ENCODE data around the gene STK32C. TPM values are rescaled to one million over a fixed set of nuclear protein-coding genes. Genes with fewer than 3 reads are reported as not detected.

The STK32C gene
- total RNA-seq, 1 donor from 2014 or later, result 69.2 TPM

DNA sequence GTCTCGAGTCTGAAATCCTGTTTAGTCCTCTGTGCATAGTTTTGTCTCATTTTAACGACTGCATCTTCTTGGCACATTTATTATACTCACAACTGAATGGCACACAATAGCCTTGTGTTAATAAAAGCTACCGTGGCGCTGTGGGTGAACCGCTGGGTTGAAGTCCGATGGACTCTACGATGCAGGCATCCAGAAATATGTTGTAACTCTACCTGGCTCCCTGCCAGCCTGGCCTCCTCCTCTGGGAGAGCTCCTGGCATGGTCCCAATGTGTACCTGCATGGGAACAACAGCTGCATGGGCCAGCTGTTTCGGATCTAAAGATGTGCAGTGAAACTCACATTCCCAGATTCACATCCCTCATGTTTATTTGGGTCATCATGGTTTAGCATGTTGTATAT, 124.7 kb downstream of the STK32C start:
- TF ChIP-seq, protein P1, sequence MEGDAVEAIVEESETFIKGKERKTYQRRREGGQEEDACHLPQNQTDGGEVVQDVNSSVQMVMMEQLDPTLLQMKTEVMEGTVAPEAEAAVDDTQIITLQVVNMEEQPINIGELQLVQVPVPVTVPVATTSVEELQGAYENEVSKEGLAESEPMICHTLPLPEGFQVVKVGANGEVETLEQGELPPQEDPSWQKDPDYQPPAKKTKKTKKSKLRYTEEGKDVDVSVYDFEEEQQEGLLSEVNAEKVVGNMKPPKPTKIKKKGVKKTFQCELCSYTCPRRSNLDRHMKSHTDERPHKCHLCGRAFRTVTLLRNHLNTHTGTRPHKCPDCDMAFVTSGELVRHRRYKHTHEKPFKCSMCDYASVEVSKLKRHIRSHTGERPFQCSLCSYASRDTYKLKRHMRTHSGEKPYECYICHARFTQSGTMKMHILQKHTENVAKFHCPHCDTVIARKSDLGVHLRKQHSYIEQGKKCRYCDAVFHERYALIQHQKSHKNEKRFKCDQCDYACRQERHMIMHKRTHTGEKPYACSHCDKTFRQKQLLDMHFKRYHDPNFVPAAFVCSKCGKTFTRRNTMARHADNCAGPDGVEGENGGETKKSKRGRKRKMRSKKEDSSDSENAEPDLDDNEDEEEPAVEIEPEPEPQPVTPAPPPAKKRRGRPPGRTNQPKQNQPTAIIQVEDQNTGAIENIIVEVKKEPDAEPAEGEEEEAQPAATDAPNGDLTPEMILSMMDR (IDR thresholded peaks at IDR 0.05; ENCODE audit: partially characterized antibody, unreplicated experiment), result no peak
- Mint-ChIP-seq H3K4me3 (ENCODE audit: unreplicated experiment) (no peak overlapping the region), H3K4me1 (ENCODE audit: low read depth, unreplicated experiment) (peaks cover under 1% of the 10 kb centered on the region), H3K27ac (ENCODE audit: unreplicated experiment) (no peak overlapping the region), H3K9me3 (ENCODE audit: unreplicated experiment) (peaks cover 7% of the 10 kb centered on the region), H3K27me3 (ENCODE audit: unreplicated experiment) (peaks cover 15% of the 10 kb centered on the region), H3K36me3 (ENCODE audit: unreplicated experiment) (no peaks in the 10 kb centered on the region)
- peak; percentile 12 for DNase-seq

DNA sequence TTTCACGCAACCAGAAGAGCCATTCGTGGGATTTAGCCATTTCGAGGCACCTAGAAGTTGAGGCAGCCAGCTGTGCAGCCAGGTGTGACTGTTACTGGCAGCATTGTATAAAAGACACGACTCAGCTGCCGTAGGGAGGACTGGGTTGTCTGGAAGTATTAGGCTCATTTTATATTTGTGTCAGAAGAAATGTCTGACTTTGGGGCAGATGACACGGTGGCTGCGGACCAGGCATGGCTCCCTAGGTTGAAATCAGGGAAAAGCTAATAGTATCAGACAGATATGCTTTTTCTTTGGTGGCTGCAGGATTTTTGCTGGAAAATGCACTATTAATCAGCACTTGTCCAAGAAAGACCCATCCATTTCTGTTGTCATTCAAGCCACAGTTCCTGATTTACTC, 125.2 kb downstream of the STK32C start:
- TF ChIP-seq, protein P1 (IDR thresholded peaks at IDR 0.05; ENCODE audit: partially characterized antibody, unreplicated experiment), result no peak
- Mint-ChIP-seq H3K27ac (ENCODE audit: unreplicated experiment) (no peak overlapping the region), H3K4me3 (ENCODE audit: unreplicated experiment) (no peak overlapping the region), H3K27me3 (ENCODE audit: unreplicated experiment) (peaks cover 17% of the 10 kb centered on the region), H3K9me3 (ENCODE audit: unreplicated experiment) (peaks cover 5% of the 10 kb centered on the region), H3K36me3 (ENCODE audit: unreplicated experiment) (no peaks in the 10 kb centered on the region), H3K4me1 (ENCODE audit: low read depth, unreplicated experiment) (peaks cover 5% of the 10 kb centered on the region)
- DNase-seq, result no peak

DNA sequence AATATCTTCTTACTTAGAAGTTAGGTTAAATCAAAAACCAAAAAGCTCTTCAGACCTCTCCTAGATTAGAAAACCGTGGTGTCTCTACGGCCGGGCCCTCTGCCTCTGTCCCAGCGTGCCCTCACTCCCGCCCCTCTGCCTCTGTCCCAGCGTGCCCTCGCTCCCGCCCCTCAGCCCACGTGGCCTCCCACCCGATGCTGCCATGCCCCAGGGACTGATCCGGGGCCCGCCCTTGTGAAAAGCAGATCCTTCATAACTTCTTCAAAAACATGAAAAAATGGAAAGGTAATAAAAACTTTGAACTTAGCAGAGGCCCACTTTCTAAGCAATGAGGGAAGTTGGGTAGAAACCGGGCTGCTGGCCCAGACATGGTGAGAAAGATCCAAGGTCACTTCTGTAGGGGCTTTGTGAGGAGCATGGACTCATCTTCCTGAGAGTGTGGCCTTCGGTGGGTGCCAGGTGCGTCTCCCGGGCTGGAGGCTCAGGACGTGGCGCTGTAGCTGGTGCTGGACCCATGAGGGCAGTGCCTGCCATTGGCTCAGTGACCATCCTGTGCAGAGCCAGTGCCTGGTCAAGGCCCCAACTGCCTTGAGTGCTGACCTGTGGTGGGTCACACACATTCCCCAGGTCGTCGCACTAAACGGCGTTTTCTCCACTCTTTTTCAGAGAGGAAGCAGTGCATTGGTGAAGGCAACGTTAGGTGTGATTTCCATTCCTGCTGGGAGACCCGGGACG, 125.9 kb downstream of the STK32C start:
- peaks cover 9% of the 10 kb centered on the region for H3K9me3 Mint-ChIP-seq (ENCODE audit: unreplicated experiment)
- H3K36me3 Mint-ChIP-seq (ENCODE audit: unreplicated experiment), result no peaks in the 10 kb centered on the region
- H3K4me3 Mint-ChIP-seq (ENCODE audit: unreplicated experiment), result no peak overlapping the region
- H3K4me1 Mint-ChIP-seq (ENCODE audit: low read depth, unreplicated experiment), result peaks cover 12% of the 10 kb centered on the region
- DNase-seq, result peak; percentile 11
- peaks cover 18% of the 10 kb centered on the region for H3K27me3 Mint-ChIP-seq (ENCODE audit: unreplicated experiment)
- H3K27ac Mint-ChIP-seq (ENCODE audit: unreplicated experiment), result no peak overlapping the region
- TF ChIP-seq, protein P1 (IDR thresholded peaks at IDR 0.05; ENCODE audit: partially characterized antibody, unreplicated experiment), result no peak

DNA sequence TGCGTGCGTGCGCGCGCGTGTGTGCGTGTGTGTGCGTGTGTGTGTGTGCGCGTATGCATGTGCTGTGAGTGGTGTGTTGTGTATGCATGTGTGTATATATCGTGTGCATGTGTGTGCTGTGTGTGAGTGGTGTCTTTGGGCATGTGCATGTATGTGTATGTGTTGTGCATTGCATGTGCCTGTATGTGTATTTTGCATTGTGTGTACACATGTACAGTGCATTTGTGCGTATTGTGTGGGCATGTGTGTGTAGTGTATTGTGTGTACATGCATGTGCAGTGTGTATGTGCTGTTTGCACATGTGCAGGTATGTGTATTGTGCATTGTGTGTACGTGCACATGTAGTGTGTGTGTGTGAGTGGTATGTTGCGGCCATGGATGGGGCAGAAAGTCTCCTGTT, 127.0 kb downstream of the STK32C start:
- Mint-ChIP-seq H3K4me3 (ENCODE audit: unreplicated experiment) (no peak overlapping the region), H3K27ac (ENCODE audit: unreplicated experiment) (no peak overlapping the region), H3K9me3 (ENCODE audit: unreplicated experiment) (peaks cover 12% of the 10 kb centered on the region), H3K4me1 (ENCODE audit: low read depth, unreplicated experiment) (peaks cover 23% of the 10 kb centered on the region), H3K36me3 (ENCODE audit: unreplicated experiment) (no peaks in the 10 kb centered on the region), H3K27me3 (ENCODE audit: unreplicated experiment) (peaks cover 20% of the 10 kb centered on the region)
- no peak for DNase-seq
- TF ChIP-seq, protein P1 (IDR thresholded peaks at IDR 0.05; ENCODE audit: partially characterized antibody, unreplicated experiment), result no peak

DNA sequence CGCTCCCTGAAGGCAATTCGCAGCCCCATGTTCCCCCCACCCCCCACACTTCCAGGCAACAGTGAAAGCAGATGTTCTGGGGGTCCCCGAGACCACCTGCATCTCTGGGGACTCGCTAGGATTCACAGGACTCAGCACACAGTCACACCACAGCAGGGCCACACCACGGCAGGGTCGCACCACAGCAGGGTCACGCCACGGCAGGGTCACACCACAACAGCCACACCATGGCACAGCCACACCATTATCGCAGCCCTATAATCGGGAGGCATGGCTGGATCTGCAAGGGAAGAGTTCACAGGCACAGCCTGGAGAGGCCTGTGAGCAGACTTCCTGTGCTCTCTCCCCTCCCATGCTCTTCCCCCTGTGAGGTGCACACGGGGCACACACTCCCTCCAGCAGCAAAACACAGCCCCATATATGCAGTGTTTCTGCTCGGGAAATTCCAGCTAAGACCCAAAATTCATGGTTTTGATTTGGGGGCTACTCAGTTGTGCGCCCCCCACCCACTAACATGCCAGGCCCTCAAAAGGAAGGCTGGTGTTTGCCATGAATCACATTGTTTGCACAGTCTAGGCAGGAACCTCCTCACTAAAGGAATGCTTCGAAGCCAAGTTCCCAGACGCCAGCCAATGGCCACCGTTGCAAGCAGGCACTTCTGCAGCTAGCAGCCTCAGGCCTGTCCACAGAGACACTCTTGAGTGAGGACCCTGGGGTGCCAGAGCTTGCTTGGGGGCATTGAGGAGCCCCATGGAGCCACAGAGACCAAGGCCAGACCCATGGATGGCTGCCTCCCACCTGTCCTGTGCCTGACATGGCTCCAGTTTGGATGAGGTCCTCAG, 128.0 kb downstream of the STK32C start:
- Mint-ChIP-seq H3K4me3 (ENCODE audit: unreplicated experiment) (no peak overlapping the region), H3K27me3 (ENCODE audit: unreplicated experiment) (peaks cover 18% of the 10 kb centered on the region), H3K9me3 (ENCODE audit: unreplicated experiment) (peaks cover 9% of the 10 kb centered on the region), H3K27ac (ENCODE audit: unreplicated experiment) (no peak overlapping the region), H3K36me3 (ENCODE audit: unreplicated experiment) (no peaks in the 10 kb centered on the region), H3K4me1 (ENCODE audit: low read depth, unreplicated experiment) (peaks cover 25% of the 10 kb centered on the region)
- TF ChIP-seq, protein P1 (IDR thresholded peaks at IDR 0.05; ENCODE audit: partially characterized antibody, unreplicated experiment), result no peak
- peak; percentile 8 for DNase-seq

Data from glutamatergic neuron (in vitro differentiated cells).